ENCODE data around the gene MYL7. TPM values are rescaled to one million over a fixed set of nuclear protein-coding genes. Genes with fewer than 3 reads are reported as not detected.

MYL7 gene
- total and polyA plus RNA-seq, 2 donors (not counting 1 experiment from before 2014, with no cell fraction given), result not detected

DNA sequence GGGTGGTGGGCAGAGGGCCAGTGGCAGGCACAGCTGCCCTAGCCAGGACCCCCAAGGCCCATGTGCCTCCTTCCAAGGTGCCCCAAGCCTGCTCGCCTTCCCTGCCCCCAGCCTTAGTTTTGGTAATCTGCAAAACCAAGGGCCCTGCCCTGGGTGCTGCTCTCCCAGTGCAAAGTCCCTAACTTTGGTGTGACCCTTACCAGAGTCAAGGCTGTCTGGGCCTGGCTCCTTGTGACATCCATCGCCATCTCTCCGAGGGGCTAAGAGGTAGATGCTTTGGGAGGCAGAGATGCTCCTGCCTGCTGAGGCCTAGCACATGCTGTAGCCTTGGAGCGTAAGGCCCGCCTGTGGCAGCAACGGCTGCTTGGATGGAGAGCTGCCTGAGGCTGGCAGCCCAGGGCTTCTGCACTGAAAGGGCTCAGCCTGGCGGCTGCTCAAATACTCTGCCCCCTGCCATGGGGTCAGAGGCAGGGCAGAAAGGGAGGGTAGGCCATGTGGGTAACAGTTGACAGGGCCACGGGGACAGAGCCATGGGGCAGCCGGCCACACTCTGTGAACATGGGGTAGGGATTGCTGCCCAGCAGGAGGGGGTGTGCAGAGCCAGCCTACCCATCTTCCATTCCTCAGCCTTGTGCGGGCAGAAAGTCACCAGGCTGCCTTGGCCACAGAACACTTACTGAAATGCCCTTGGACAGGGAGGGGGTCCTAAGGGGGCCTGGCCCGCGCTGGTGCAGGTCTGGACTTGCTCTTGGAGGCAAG, 17.9 kb upstream of the MYL7 start:
- Histone ChIP-seq H3K4me1 (ENCODE audit: control insufficient read depth, extremely low read depth, insufficient read depth, low read length) (peaks cover 3% of the 10 kb centered on the region), H3K4me3 (replicated peaks in 1 of 4; ENCODE audit: control extremely low read depth in 1 of 4, insufficient read depth in 1 of 4, low read depth in 3 of 4, low read length in 4 of 4) (no peak overlapping the region), H3K9me3 (ENCODE audit: control insufficient read depth, insufficient read depth, low read depth, low read length) (no peaks in the 10 kb centered on the region), H3K36me3 (ENCODE audit: control insufficient read depth, insufficient read depth, low read length) (no peaks in the 10 kb centered on the region), H3K79me2 (ENCODE audit: control insufficient read depth, insufficient read depth, low read length) (no peaks in the 10 kb centered on the region), H3K27ac (ENCODE audit: insufficient read depth, low read length) (no peak overlapping the region), H4K20me1 (ENCODE audit: control insufficient read depth, extremely low read depth, insufficient read depth, low read length) (no peaks in the 10 kb centered on the region), H3K9ac (ENCODE audit: insufficient read depth, low read length) (no peak overlapping the region), H2AFZ (ENCODE audit: low read length) (no peak overlapping the region), H3K4me2 (ENCODE audit: extremely low read depth, insufficient read depth, low read length) (no peak overlapping the region), H3K27me3 (ENCODE audit: control insufficient read depth, insufficient read depth, low read length) (peaks cover 9% of the 10 kb centered on the region)
- DNase-seq (ENCODE audit: low read depth in 2 of 2), result no peak
- TF ChIP-seq, protein P1, sequence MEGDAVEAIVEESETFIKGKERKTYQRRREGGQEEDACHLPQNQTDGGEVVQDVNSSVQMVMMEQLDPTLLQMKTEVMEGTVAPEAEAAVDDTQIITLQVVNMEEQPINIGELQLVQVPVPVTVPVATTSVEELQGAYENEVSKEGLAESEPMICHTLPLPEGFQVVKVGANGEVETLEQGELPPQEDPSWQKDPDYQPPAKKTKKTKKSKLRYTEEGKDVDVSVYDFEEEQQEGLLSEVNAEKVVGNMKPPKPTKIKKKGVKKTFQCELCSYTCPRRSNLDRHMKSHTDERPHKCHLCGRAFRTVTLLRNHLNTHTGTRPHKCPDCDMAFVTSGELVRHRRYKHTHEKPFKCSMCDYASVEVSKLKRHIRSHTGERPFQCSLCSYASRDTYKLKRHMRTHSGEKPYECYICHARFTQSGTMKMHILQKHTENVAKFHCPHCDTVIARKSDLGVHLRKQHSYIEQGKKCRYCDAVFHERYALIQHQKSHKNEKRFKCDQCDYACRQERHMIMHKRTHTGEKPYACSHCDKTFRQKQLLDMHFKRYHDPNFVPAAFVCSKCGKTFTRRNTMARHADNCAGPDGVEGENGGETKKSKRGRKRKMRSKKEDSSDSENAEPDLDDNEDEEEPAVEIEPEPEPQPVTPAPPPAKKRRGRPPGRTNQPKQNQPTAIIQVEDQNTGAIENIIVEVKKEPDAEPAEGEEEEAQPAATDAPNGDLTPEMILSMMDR (conservative IDR thresholded peaks at IDR 0.05 in 1 of 2, IDR thresholded peaks at IDR 0.05 in 1 of 2; ENCODE audit: low read depth in 1 of 2, low read length in 2 of 2), result no peak
- no peak for TF ChIP-seq EZH2 (IDR thresholded peaks at IDR 0.05; ENCODE audit: low read length, missing control alignments)

DNA sequence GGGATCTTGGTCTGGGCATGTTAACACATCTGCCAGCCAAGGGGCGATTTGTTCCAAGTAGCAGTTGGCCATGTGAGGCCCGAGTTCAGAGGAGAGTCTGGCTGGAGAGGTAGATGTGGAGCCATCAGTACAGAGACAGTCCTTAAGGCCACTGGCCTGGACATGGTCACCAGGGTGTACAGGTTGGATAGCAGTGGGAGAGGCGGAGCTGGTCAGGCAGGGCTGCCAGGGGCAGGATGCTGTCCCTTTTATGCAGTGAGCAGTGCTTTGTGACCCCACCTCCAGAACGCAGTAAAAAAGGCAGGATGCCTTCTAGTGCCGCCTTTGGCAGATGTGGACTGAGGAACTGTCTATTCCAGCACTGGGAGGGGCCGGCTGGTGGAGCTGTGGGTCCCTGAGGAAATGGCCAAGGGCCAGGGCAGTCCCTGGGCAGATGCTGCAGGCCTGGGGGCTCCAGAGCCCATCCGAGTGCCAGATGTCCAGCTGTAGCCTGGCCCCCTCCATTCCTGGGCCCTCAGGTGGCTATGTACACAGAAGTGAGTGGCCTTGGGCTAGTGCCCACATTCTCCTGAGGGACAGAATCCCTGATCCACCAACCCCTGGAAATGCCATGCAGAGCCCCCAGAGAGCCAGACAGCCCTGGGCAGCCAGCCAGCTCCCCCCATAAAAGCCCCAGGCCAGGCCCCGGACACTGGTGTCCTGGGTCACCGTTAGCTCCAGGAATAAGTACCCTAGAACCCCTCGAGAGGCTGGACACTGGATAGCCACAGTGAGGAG, 17.2 kb upstream of the MYL7 start:
- H4K20me1 ChIP-seq (ENCODE audit: control insufficient read depth, extremely low read depth, insufficient read depth, low read length), result no peaks in the 10 kb centered on the region
- no peak overlapping the region for H3K4me3 ChIP-seq (replicated peaks in 1 of 4; ENCODE audit: control extremely low read depth in 1 of 4, insufficient read depth in 1 of 4, low read depth in 3 of 4, low read length in 4 of 4)
- TF ChIP-seq EZH2 (IDR thresholded peaks at IDR 0.05; ENCODE audit: low read length, missing control alignments), result no peak
- TF ChIP-seq, protein P1 (conservative IDR thresholded peaks at IDR 0.05 in 1 of 2, IDR thresholded peaks at IDR 0.05 in 1 of 2; ENCODE audit: low read depth in 1 of 2, low read length in 2 of 2), result no peak
- H3K27ac ChIP-seq (ENCODE audit: insufficient read depth, low read length), result no peak overlapping the region
- no peak for DNase-seq (ENCODE audit: low read depth in 2 of 2)
- peaks cover 9% of the 10 kb centered on the region for H3K27me3 ChIP-seq (ENCODE audit: control insufficient read depth, insufficient read depth, low read length)
- no peak overlapping the region for H3K9ac ChIP-seq (ENCODE audit: insufficient read depth, low read length)
- no peak overlapping the region for H3K4me2 ChIP-seq (ENCODE audit: extremely low read depth, insufficient read depth, low read length)
- H3K36me3 ChIP-seq (ENCODE audit: control insufficient read depth, insufficient read depth, low read length), result no peaks in the 10 kb centered on the region
- no peaks in the 10 kb centered on the region for H3K79me2 ChIP-seq (ENCODE audit: control insufficient read depth, insufficient read depth, low read length)
- peaks cover 3% of the 10 kb centered on the region for H3K4me1 ChIP-seq (ENCODE audit: control insufficient read depth, extremely low read depth, insufficient read depth, low read length)
- H3K9me3 ChIP-seq (ENCODE audit: control insufficient read depth, insufficient read depth, low read depth, low read length), result no peaks in the 10 kb centered on the region
- no peak overlapping the region for H2AFZ ChIP-seq (ENCODE audit: low read length)

All from fibroblast of lung (primary cell).